Inflammatory macrophage (primary cell): Measurements from ENCODE around the gene ANKRD13C.

ENCODE experiments used
- DNase-seq, 2 donors: peaks; one replicate each; pipeline ENCODE4 v3.0.0-alpha.2; 2020 to 2022

The ANKRD13C gene

GRCh38 chr1:70293186-70293843 lies 61.2 kb downstream of the ANKRD13C start:
- no peak for DNase-seq

- DNase-seq, result no peak
Measured at GRCh38 chr1:70290218-70290617, 64.3 kb downstream of the ANKRD13C start.

GRCh38 chr1:70288166-70288565 lies 66.4 kb downstream of the ANKRD13C start:
- DNase-seq, result no peak

GRCh38 chr1:70286453-70286852 lies 68.1 kb downstream of the ANKRD13C start:
- DNase-seq, result no peak

DNA sequence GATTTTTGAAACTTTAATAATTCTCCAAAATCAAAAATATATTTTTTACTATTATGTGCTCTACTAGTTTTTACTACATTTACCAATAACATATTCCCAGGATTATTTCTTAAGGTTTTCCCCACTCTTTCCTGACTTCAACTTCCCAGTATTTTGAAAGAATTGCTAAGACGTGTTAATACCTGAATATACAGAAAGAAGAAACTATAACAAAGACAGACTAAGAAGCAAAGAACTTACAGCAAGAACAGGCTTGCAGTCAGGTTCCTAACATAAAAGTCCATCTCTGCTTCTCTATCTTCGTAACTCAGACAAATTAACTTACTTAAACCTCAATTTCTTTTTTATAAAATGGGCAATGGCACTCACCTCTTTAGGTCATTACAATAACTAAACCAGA lies 70.2 kb downstream of the ANKRD13C start:
- DNase-seq, result no peak

DNA sequence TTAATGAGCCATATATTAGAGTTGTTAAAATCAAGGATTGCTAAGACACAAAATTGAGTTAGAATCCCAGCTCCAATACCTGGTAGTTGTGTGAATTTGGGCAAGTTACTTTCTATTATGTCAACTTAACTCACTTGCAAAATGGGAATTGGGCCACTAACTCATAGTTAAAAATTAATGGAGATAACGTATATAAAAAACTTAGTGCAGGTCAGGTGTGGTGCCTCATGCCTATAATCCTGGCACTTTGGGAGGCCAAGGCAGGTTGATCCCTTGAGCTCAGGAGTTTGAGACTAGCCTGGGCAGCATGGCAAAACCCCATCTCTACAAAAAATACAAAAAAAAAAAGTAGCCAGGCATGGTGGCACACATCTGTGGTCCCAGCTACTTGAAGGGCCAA lies 75.8 kb downstream of the ANKRD13C start:
- DNase-seq, result no peak

DNA sequence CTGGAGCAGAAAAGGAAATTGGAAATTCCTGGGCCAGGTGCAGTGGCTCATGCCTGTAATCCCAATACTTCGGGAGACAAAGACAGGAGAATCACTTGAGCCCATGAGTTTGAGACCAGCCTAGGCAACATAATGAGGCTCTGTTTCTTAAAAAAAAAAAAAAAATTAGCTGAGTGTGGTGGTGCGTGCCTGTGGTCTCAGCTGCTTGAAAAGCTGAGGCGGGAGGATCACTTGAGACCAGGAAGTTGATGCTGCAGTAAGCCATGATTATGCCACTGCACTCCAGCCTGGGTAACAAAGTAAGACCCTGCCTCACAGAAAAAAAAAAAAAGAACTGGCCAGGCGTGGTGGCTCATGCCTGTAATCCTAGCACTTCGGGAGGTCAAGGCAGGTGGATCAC lies 76.6 kb downstream of the ANKRD13C start:
- no peak for DNase-seq

- DNase-seq, result no peak
Measured at GRCh38 chr1:70265946-70266345, 88.6 kb downstream of the ANKRD13C start.

GRCh38 chr1:70264839-70265238 lies 89.7 kb downstream of the ANKRD13C start:
- no peak for DNase-seq

- DNase-seq, result no peak
Measured at GRCh38 chr1:70256664-70257063, 97.9 kb downstream of the ANKRD13C start.

DNA sequence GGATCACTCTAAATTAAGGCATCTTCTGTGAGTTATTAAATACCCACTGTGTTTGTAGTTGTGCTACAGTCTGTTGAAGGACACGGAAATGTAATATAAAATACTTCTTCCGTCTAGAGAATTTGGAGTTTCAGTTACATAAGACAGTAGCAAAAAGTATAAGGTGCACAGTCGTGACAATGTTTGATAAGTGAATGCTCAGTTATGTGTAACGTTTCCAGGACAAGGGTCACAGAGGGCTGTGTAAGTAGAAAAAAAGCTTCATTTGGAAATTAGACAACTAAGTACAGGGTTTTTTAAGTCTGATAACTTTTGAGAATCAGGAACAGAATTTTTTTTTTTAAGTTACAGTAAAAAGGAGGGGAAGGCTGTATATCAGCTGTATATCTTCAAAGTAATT lies 105.8 kb downstream of the ANKRD13C start:
- no peak for DNase-seq

DNA sequence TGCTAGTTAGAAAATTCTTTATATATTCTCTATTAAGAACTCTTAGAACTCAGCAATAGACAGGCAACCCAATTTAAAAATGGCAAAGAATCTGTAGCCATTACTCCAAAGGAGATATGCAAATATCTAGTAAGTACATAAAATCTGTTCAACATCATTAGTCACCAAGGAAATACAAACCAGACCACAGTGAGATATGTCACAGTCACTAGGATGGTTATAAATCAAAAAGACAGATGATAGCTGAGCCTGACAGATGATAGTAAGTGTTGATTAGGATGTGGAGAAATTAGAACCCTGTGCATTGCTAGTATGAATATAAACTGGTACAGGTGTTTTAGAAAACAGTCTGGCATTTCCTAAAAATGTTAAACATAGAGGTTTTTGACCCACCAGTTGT lies 106.8 kb downstream of the ANKRD13C start:
- no peak for DNase-seq

- DNase-seq, result no peak
Measured at GRCh38 chr1:70247122-70247521, 107.4 kb downstream of the ANKRD13C start.

DNA sequence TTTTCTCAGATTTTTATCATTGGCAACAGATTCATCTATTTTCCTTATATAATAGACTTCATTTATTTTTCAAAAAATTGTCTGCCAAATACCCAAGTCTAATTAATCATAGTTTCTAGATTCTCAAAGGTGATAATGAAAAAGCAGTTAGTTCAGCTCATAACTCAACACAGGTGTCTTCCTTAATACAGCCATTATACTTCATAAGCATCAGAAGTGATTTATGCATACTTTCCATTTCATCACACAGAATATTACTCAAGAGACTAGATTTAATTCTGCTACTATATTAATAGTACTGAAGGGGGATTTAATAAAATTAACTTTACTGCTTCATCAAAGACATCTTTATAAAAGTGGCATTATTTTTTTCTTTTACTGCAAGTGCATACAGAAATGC lies 114.6 kb downstream of the ANKRD13C start:
- DNase-seq, result no peak

GRCh38 chr1:70234733-70235132 lies 119.8 kb downstream of the ANKRD13C start:
- no peak for DNase-seq

GRCh38 chr1:70231475-70231874 lies 123.0 kb downstream of the ANKRD13C start:
- no peak for DNase-seq

GRCh38 chr1:70228670-70229069 lies 125.9 kb downstream of the ANKRD13C start:
- no peak for DNase-seq

- no peak for DNase-seq
Measured at GRCh38 chr1:70227439-70227838, 127.1 kb downstream of the ANKRD13C start.

DNA sequence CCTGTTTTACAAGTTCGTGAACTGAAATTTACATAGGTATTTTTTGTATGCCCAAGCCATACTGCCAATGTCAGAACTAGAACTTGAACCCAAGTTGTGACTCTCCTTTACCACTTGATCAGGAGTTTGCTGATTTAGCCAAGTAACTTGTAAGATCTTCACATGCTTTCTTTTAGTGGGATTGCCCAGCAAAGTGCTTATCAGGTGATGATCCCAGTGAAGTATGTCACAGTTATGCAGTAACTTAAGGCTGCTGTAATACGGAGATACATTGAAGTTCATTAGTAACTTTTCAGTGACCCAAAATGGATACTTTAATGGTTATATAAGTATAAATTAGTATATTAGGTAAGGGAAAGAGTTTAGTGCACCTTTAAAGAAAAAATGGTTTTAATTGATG lies 129.6 kb downstream of the ANKRD13C start:
- DNase-seq, result no peak

GRCh38 chr1:70222716-70223235 lies 131.7 kb downstream of the ANKRD13C start:
- peak in 1 of 2 donors; percentile 8 for DNase-seq

GRCh38 chr1:70221238-70222121 lies 133.0 kb downstream of the ANKRD13C start, which contains the start of gene SRSF11:
Gene SRSF11 (plus strand): TSS chr1:70221380. CDS start chr1:70221637, 257 bp downstream.
- DNase-seq, result peak; percentile 94 to 96

DNA sequence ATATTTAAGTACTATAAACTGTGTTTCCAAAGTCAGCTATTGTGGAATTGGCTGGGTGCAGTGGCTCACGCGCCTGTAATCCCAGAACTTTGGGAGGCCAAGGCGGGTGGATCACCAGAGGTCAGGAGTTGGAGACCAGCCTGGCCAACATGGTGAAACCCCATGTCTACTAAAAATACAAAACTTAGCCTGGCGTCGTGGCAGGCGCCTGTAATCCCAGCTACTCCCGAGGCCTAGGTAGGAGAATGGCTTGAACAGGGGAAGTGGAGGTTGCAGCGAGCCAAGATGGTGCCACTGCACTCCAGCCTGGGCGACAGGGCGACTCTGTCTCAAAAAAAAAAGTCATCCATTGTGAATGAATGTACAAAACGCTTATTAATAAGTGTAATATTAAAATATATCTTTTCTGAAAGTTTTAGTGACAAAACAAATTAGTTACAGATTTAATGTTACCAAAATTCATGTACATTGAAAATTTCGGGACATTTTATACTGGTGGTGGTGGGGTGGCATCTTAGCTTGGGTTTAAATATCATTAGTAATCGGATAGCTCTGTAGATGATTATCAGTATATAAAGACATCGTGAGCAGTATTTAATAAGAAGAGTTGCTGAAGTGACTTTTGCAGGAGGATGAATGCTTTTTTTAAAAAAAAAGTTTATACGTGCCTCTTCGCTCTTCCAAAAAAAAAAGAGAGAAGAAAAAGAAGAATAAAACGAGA lies 133.8 kb downstream of the ANKRD13C start:
- no peak for DNase-seq

DNA sequence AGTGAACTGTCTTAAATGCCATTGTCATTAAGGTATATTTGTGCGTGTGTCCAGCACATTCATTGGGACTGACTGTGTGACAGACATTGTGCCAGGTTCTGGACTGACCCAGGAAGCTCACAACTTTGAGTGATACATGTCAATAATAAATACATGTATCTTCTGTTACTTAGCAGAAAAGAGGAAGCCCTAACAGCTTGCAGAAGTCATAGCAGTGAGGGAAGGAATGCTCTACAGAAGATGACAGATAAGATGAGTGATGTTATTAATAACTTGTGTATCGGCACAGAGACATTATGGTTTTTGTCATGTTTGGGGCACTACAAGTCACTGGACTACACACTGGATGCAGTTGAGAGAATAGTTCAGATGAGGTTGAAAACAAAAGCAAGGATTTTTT lies 134.5 kb downstream of the ANKRD13C start:
- DNase-seq, result peak; percentile 11 to 14
